SU-DHL-6 (cell line): ENCODE results near the gene SYVN1.

Experiments used
- H2AFZ ChIP-seq: fragments of 200-600 bp; sonication (generic); 2 replicates; pipeline ENCODE4 v1.6.1; 2014; ENCODE audit warnings: low read depth, mild to moderate bottlenecking, moderate library complexity, mixed read lengths, antibody characterized with exemption, low read length; ENCODE audit not compliant: severe bottlenecking
- H3F3A ChIP-seq: fragments of 200-600 bp; shearing (Covaris generic); 2 replicates; pipeline ENCODE4 v1.6.0; 2016; ENCODE audit warnings: antibody characterized with exemption, mild to moderate bottlenecking; ENCODE audit not compliant: insufficient read depth
- H3K27ac ChIP-seq: fragments of 200-600 bp; sonication (generic); 2 replicates; pipeline ENCODE4 v1.5.1; 2016; ENCODE audit warnings: low read depth, mild to moderate bottlenecking, low read length, moderate library complexity, mixed read lengths
- H3K27me3 ChIP-seq: fragments of 200-600 bp; sonication (generic), shearing (Covaris generic); 2 replicates; pipeline ENCODE4 v1.6.0; 2014; ENCODE audit warnings: mild to moderate bottlenecking, low read length
- H3K36me3 ChIP-seq: fragments of 200-600 bp; sonication (generic); 2 replicates; pipeline ENCODE4 v1.6.1; 2014; ENCODE audit warnings: mild to moderate bottlenecking, low read length, mixed read lengths
- H3K4me2 ChIP-seq: fragments of 300-600, 200-600 bp; shearing (Covaris generic), sonication (generic); 2 replicates; pipeline ENCODE4 v1.6.0; 2014; ENCODE audit warnings: low read length, low read depth, mild to moderate bottlenecking; ENCODE audit not compliant: poor library complexity, severe bottlenecking
- H3K4me3 ChIP-seq: fragments of 200-600 bp; sonication (generic); 2 replicates; pipeline ENCODE4 v1.5.1; 2014; ENCODE audit warnings: antibody characterized with exemption, low read length, mild to moderate bottlenecking, mixed read lengths; ENCODE audit not compliant: insufficient read depth, poor library complexity, severe bottlenecking
- H3K79me2 ChIP-seq: fragments of 200-600 bp; sonication (generic); 2 replicates; pipeline ENCODE4 v1.6.1; 2014; ENCODE audit warnings: mild to moderate bottlenecking, low read length, moderate library complexity; ENCODE audit not compliant: insufficient read depth
- H3K9ac ChIP-seq: fragments of 200-600 bp; sonication (generic); 2 replicates; pipeline ENCODE4 v1.7.0; 2014; ENCODE audit warnings: mild to moderate bottlenecking, low read length
- H3K9me2 ChIP-seq: fragments of 200-600 bp; sonication (generic); replicated peaks from 2 replicates; pipeline ENCODE4 v1.6.1; 2014; ENCODE audit warnings: low read length; ENCODE audit not compliant: insufficient read depth
- H3K9me3 ChIP-seq: fragments of 200-600 bp; sonication (generic); 2 replicates; pipeline ENCODE4 v1.6.1; 2014; ENCODE audit warnings: low read length, mixed read lengths; ENCODE audit not compliant: insufficient read depth
- H4K20me1 ChIP-seq: fragments of 200-600 bp; sonication (generic); 2 replicates; pipeline ENCODE4 v1.6.1; 2014; ENCODE audit warnings: low read depth, mild to moderate bottlenecking, antibody characterized with exemption, low read length, moderate library complexity, mixed read lengths
- CTCF ChIP-seq: fragments of 200-600 bp; sonication (generic); IDR thresholded peaks from one replicate; pipeline ENCODE4 v1.5.1; 2017; ENCODE audit warnings: antibody characterized with exemption, mild to moderate bottlenecking, low read length, moderate library complexity; ENCODE audit not compliant: insufficient read depth, poor library complexity, severe bottlenecking
- EZH2phosphoT487 ChIP-seq: fragments of 200-600 bp; sonication (generic), shearing (Covaris generic); conservative IDR thresholded peaks from 2 replicates; pipeline ENCODE4 v1.6.1; 2018; ENCODE audit warnings: mild to moderate bottlenecking, antibody characterized with exemption, low read length, moderate library complexity, mixed read lengths

SYVN1 gene

GRCh38 chr11:65156256-65156655 lies 21.9 kb upstream of the SYVN1 start:
- no peak overlapping the region for H3K9ac ChIP-seq
- H3K4me3 ChIP-seq = no peak overlapping the region
- H3K4me2 ChIP-seq = no peak overlapping the region
- no peaks in the 10 kb centered on the region for H3K9me2 ChIP-seq
- no peaks in the 10 kb centered on the region for H3K27me3 ChIP-seq
- H3K79me2 ChIP-seq = no peaks in the 10 kb centered on the region
- no peaks in the 10 kb centered on the region for H3K36me3 ChIP-seq
- H3K9me3 ChIP-seq = no peaks in the 10 kb centered on the region
- no peaks in the 10 kb centered on the region for H4K20me1 ChIP-seq
- H3K27ac ChIP-seq = no peak overlapping the region
- TF ChIP-seq CTCF (no peak), EZH2phosphoT487 (no peak)
- H2AFZ ChIP-seq = no peak overlapping the region
- no peaks in the 10 kb centered on the region for H3F3A ChIP-seq

GRCh38 chr11:65152122-65152521 lies 17.8 kb upstream of the SYVN1 start:
- H3F3A ChIP-seq = no peaks in the 10 kb centered on the region
- no peak overlapping the region for H3K4me3 ChIP-seq
- TF ChIP-seq EZH2phosphoT487 (no peak), CTCF (no peak)
- no peak overlapping the region for H3K9ac ChIP-seq
- no peaks in the 10 kb centered on the region for H4K20me1 ChIP-seq
- H3K27ac ChIP-seq = no peak overlapping the region
- H3K9me3 ChIP-seq = no peaks in the 10 kb centered on the region
- H2AFZ ChIP-seq = no peak overlapping the region
- no peaks in the 10 kb centered on the region for H3K27me3 ChIP-seq
- no peaks in the 10 kb centered on the region for H3K9me2 ChIP-seq
- H3K4me2 ChIP-seq = no peak overlapping the region
- no peaks in the 10 kb centered on the region for H3K36me3 ChIP-seq
- no peaks in the 10 kb centered on the region for H3K79me2 ChIP-seq

GRCh38 chr11:65151331-65151899 lies 17.1 kb upstream of the SYVN1 start:
- Histone ChIP-seq H3K9me3 (no peaks in the 10 kb centered on the region), H2AFZ (no peak overlapping the region), H3K36me3 (no peaks in the 10 kb centered on the region), H3K79me2 (no peaks in the 10 kb centered on the region), H4K20me1 (no peaks in the 10 kb centered on the region), H3K4me2 (no peak overlapping the region), H3F3A (no peaks in the 10 kb centered on the region), H3K4me3 (no peak overlapping the region), H3K9me2 (no peaks in the 10 kb centered on the region), H3K9ac (no peak overlapping the region), H3K27ac (no peak overlapping the region), H3K27me3 (no peaks in the 10 kb centered on the region)
- TF ChIP-seq EZH2phosphoT487 = no peak
- TF ChIP-seq CTCF = no peak
